PFSK-1 (cell line): Measurements from ENCODE around the gene PGLYRP2. TPM values are rescaled to one million over a fixed set of nuclear protein-coding genes. Genes with fewer than 3 reads are reported as not detected.

Experiments used
- FOXP2 ChIP-seq: optimal IDR thresholded peaks from 2 replicates; pipeline ENCODE3; 2011; ENCODE audit warnings: borderline replicate concordance, control low read depth, inconsistent platforms; ENCODE audit not compliant: insufficient read depth; ENCODE audit errors: extremely low read length, extremely low read depth
- POLR2AphosphoS5 ChIP-seq: IDR thresholded peaks from 2 replicates; pipeline ENCODE4 v1.6.1; 2012; ENCODE audit warnings: low read depth, mild to moderate bottlenecking, control low read depth, low read length, moderate library complexity
- SIN3A ChIP-seq: IDR thresholded peaks from 2 replicates; pipeline ENCODE4 v1.6.1; 2012; ENCODE audit warnings: mild to moderate bottlenecking, low read length, moderate library complexity, borderline replicate concordance; ENCODE audit not compliant: insufficient read depth
- TAF1 ChIP-seq: IDR thresholded peaks from 2 replicates; pipeline ENCODE4 v1.6.1; 2012; ENCODE audit warnings: low read length, control low read depth, borderline replicate concordance; ENCODE audit not compliant: insufficient read depth
- polyA plus RNA-seq: library from polyadenylated mRNA; unstranded; fragments of >200 nt; gene quantifications from one replicate; pipeline ENCODE4 v1.2.1, GENCODE V29; 2012; ENCODE audit warnings: low read depth, missing spikeins; ENCODE audit not compliant: insufficient read length
- TF ChIP-seq, protein P1 (sequence below), 2 experiments: IDR thresholded peaks; 2 replicates each; pipeline versions ENCODE4 v1.6.1 to v1.8.0; 2011 to 2012; ENCODE audit warnings: low read depth in 2 of 2, low read length in 2 of 2, control low read depth in 1 of 2, inconsistent platforms in 1 of 2, mild to moderate bottlenecking in 1 of 2, moderate library complexity in 1 of 2; ENCODE audit not compliant: insufficient read depth in 1 of 2

The PGLYRP2 gene, protein sequence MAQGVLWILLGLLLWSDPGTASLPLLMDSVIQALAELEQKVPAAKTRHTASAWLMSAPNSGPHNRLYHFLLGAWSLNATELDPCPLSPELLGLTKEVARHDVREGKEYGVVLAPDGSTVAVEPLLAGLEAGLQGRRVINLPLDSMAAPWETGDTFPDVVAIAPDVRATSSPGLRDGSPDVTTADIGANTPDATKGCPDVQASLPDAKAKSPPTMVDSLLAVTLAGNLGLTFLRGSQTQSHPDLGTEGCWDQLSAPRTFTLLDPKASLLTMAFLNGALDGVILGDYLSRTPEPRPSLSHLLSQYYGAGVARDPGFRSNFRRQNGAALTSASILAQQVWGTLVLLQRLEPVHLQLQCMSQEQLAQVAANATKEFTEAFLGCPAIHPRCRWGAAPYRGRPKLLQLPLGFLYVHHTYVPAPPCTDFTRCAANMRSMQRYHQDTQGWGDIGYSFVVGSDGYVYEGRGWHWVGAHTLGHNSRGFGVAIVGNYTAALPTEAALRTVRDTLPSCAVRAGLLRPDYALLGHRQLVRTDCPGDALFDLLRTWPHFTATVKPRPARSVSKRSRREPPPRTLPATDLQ
- polyA plus RNA-seq, result not detected

DNA sequence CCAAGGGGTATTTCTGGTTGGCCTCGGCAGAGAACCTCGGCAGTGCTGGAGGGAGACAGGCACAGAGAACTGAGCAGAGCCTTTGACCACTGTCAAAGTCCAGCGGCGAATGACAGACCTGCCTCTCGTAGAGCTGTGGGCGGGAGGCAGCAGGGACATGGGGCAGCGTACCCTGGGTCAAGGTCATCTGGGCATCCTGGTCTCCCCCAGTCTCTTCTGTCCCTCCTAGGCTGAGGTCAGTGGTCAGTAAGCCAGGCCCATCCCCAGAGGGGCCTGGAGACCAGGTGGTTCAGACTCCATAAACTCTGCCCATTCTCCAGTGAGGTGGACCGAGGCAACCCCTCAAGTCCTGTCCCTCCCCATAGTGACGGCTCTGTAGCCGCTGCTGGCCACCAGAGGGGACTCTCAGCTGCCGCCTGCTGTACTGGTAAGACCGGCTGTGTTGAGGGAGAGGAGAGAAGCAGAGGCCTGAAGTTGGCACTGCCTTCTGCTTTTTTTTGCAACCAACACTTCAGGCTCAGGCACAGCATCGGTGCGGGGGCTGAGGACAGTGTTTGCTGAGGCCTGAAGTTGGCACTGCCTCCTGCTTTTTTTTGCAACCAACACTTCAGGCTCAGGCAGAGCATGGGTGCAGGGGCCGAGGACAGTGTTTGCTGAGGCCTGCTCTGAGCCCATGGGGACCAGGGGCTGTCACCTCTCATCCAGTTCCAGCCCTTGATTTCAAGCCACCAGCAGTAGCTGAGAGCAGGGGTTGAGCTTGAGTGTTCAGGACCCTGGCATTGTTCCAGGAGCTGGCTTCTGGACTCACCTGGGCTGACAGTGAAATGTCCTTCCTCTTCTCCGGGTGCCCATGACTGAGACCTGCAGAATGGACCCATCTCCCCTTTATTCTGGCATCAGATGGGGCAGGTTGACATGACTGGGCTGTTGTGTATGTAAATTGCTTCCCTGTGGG, at the start of gene PGLYRP2:
Gene PGLYRP2 (minus strand): TSS at position 111 of the 955 bp plus-strand sequence. CDS start 130 bp downstream, outside the sequence.
- TF ChIP-seq SIN3A, result no peak

DNA sequence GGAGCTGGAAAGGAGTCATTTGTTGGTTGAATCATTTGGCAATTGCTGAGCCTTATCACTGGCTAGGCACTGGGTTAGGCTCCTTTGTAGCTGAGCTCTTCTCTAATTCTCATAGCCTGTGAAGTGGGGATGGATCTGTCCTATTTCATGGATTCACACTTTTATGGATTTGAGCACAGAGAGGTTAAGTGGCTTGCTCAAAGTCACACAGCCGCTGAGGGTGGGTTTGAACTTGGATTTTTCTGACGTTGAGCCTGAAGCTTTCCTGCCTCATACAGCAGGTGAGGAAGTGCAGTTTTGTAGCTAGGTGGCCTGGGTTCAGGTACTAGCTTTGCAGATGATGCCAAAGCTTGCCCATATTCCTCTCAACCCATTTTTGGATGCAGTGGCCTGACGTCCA, 48.4 kb upstream of the PGLYRP2 start:
- TF ChIP-seq FOXP2, result no peak
- no peak for TF ChIP-seq POLR2AphosphoS5
- no peak for TF ChIP-seq SIN3A
- TF ChIP-seq TAF1, result no peak
- TF ChIP-seq, protein P1, sequence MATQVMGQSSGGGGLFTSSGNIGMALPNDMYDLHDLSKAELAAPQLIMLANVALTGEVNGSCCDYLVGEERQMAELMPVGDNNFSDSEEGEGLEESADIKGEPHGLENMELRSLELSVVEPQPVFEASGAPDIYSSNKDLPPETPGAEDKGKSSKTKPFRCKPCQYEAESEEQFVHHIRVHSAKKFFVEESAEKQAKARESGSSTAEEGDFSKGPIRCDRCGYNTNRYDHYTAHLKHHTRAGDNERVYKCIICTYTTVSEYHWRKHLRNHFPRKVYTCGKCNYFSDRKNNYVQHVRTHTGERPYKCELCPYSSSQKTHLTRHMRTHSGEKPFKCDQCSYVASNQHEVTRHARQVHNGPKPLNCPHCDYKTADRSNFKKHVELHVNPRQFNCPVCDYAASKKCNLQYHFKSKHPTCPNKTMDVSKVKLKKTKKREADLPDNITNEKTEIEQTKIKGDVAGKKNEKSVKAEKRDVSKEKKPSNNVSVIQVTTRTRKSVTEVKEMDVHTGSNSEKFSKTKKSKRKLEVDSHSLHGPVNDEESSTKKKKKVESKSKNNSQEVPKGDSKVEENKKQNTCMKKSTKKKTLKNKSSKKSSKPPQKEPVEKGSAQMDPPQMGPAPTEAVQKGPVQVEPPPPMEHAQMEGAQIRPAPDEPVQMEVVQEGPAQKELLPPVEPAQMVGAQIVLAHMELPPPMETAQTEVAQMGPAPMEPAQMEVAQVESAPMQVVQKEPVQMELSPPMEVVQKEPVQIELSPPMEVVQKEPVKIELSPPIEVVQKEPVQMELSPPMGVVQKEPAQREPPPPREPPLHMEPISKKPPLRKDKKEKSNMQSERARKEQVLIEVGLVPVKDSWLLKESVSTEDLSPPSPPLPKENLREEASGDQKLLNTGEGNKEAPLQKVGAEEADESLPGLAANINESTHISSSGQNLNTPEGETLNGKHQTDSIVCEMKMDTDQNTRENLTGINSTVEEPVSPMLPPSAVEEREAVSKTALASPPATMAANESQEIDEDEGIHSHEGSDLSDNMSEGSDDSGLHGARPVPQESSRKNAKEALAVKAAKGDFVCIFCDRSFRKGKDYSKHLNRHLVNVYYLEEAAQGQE (IDR thresholded peaks at IDR 0.05; ENCODE audit: insufficient read depth in 1 of 2, low read depth in 2 of 2, low read length in 2 of 2), result no peak

DNA sequence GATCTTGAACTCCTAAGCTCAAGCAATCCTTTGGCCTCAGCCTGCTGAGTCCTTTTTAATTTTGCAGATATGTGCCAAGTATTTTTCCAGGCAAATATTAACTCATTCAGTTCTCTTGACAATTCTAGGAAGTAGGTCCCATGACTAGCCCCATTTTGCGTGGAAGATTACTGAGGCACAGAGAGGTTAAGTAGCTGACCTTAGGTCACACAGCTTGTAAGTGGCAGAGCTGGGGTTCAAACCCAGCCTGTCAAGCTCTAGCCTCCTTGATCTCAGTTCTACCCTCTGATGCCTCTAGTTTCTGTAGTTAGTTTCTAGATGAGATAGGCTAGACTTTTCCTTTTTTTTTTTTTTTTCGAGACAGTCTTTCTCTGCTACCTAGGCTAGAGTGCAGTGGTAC, 47.1 kb upstream of the PGLYRP2 start:
- no peak for TF ChIP-seq TAF1
- no peak for TF ChIP-seq POLR2AphosphoS5
- no peak for TF ChIP-seq FOXP2
- TF ChIP-seq, protein P1 (IDR thresholded peaks at IDR 0.05; ENCODE audit: insufficient read depth in 1 of 2, low read depth in 2 of 2, low read length in 2 of 2), result no peak
- TF ChIP-seq SIN3A, result no peak

DNA sequence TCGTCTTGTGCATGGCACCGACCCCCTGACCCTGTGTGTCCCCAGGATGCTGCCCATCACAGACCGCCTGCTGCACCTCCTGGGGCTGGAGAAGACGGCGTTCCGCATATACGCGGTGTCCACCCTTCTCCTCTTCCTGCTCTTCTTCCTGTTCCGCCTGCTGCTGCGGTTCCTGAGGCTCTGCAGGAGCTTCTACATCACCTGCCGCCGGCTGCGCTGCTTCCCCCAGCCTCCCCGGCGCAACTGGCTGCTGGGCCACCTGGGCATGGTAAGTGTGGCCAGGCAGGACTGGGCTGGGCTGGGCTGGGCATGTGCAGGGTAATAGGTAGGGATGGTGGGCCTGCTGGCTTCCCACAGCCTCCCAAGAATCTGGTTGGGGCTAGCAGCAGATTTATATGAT, 46.0 kb upstream of the PGLYRP2 start:
- TF ChIP-seq, protein P1 (IDR thresholded peaks at IDR 0.05; ENCODE audit: insufficient read depth in 1 of 2, low read depth in 2 of 2, low read length in 2 of 2), result no peak
- TF ChIP-seq POLR2AphosphoS5 (no peak), SIN3A (no peak), FOXP2 (no peak), TAF1 (no peak)

DNA sequence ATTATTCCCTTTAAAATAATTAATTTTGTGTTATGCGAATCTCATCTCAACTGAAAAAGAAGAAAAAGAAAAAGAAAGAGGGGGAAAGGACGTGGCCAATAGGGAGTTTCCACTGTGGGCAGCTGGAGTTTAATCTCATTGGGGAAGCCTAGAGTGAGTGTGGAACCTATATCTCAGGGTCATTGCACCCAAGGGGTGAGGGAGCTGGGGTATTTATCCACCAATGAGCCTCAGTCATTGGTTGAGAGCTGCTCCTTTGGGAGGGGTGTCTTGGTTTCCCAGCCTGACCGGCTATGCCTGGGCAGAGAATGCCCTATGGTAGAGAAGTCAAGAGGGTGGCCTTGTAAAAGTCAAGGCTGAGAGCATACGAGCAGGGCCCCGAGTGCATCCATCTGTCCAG, 45.5 kb upstream of the PGLYRP2 start:
- TF ChIP-seq FOXP2, result no peak
- TF ChIP-seq, protein P1 (IDR thresholded peaks at IDR 0.05; ENCODE audit: insufficient read depth in 1 of 2, low read depth in 2 of 2, low read length in 2 of 2), result no peak
- TF ChIP-seq POLR2AphosphoS5, result no peak
- TF ChIP-seq TAF1, result no peak
- no peak for TF ChIP-seq SIN3A
